Spleen (tissue), 11 donors: ENCODE data around the gene PRKCZ. TPM values are rescaled to one million over a fixed set of nuclear protein-coding genes. Genes with fewer than 3 reads are reported as not detected.

ENCODE experiments used
- DNase-seq: peaks from one replicate; pipeline ENCODE4 v3.0.0-alpha.2; 2020
- H3K27ac ChIP-seq, 8 donors: fragments of 200-600 bp; sonication (generic) in 7 of 8; 1 replicate in 4 of 8; 2 replicates in 4 of 8; pipeline versions ENCODE4 v1.5.0 to v1.8.0; 2016 to 2021; ENCODE audit warnings: inconsistent platforms in 4 of 8, mild to moderate bottlenecking in 4 of 8, moderate library complexity in 1 of 8
- H3K27me3 ChIP-seq, 7 donors: fragments of 200-600 bp; sonication (generic) in 6 of 7; replicated peaks in 1 of 7; 1 replicate in 4 of 7; 2 replicates in 3 of 7; pipeline versions ENCODE4 v1.5.0 to v1.8.0; 2016 to 2021; ENCODE audit warnings: inconsistent platforms in 3 of 7, mild to moderate bottlenecking in 1 of 7
- H3K36me3 ChIP-seq, 6 donors: fragments of 200-600 bp; sonication (generic) in 5 of 6; 1 replicate in 4 of 6; 2 replicates in 2 of 6; pipeline versions ENCODE4 v1.5.0 to v1.8.0; 2016 to 2021; ENCODE audit warnings: inconsistent platforms in 2 of 6
- H3K4me1 ChIP-seq, 6 donors: fragments of 200-600 bp; sonication (generic) in 5 of 6; 1 replicate in 3 of 6; 2 replicates in 3 of 6; pipeline versions ENCODE4 v1.5.0 to v1.8.0; 2016 to 2021; ENCODE audit warnings: inconsistent platforms in 3 of 6
- H3K4me3 ChIP-seq, 8 donors: fragments of 200-600 bp; sonication (generic) in 7 of 8; 1 replicate in 4 of 8; 2 replicates in 4 of 8; pipeline versions ENCODE4 v1.5.0 to v1.8.0; 2016 to 2021; ENCODE audit warnings: inconsistent platforms in 4 of 8, mild to moderate bottlenecking in 4 of 8, moderate library complexity in 2 of 8
- H3K9me3 ChIP-seq, 8 donors: fragments of 200-600 bp; sonication (generic) in 7 of 8; 1 replicate in 4 of 8; 2 replicates in 4 of 8; pipeline versions ENCODE4 v1.5.0 to v1.8.0; 2016 to 2021; ENCODE audit warnings: inconsistent platforms in 4 of 8
- CTCF ChIP-seq, 11 experiments: fragments of 200-600 bp in 7 of 11; fragments of 450-650 bp in 4 of 11; sonication (generic) in 4 of 11; IDR thresholded peaks in 8 of 11; conservative IDR thresholded peaks in 3 of 11; 1 replicate in 7 of 11; 2 replicates in 4 of 11; pipeline versions ENCODE4 v1.4.0 to v1.8.0; 2016 to 2021; ENCODE audit warnings: antibody characterized with exemption in 11 of 11, inconsistent platforms in 4 of 11, mild to moderate bottlenecking in 1 of 11
- POLR2A ChIP-seq, 3 donors: fragments of 450-650 bp; IDR thresholded peaks; one replicate each; pipeline ENCODE4 v1.5.1; 2017; ENCODE audit warnings: antibody characterized with exemption in 3 of 3, mild to moderate bottlenecking in 1 of 3
- POLR2AphosphoS5 ChIP-seq, 3 donors: sonication (generic); formaldehyde crosslinking; IDR thresholded peaks; one replicate each; pipeline ENCODE4 v1.5.1; 2017; ENCODE audit warnings: antibody characterized with exemption in 3 of 3
- whole genome bisulfite sequencing, 5 donors: extraction: QIAGEN DNeasy Blood & Tissue Kit in 3 of 5; methylation state at CpG; one replicate each; pipeline versions ENCODE4 v1.1.5 to v1.1.7; 2013 to 2018; 5-methylcytosine and 5-hydroxymethylcytosine counted together
- intact Hi-C: fragments of 100-400 bp; cut with DNase I; formaldehyde crosslinking; loops from one replicate; pipeline ENCODE4 v1.15.0; 2023; ENCODE audit warnings: low total_unique reads
- polyA plus RNA-seq, 3 donors: library from polyadenylated mRNA; stranded (reverse); fragments of 200-250 nt; gene quantifications; one replicate each; pipeline ENCODE4 v1.2.1, GENCODE V29; 2013
- total RNA-seq, 7 donors: library from RNA; depleted of rRNA in 3 of 7; stranded (reverse); fragments of >200 nt in 3 of 7; fragmentation: NEBNext Ultra II Directional in 4 of 7; extraction: Animal tissue kit (Norgen Biotek cat#: 25700) in 4 of 7; gene quantifications; one replicate each; pipeline versions ENCODE4 v1.1.0 to v1.2.1, GENCODE V29; 2016 to 2021
- donor health status: healthy with polysubstance abuse.
- donor health status: DM: no; HTN: no; CAD: no; lungs with moderate emphysema.
- donor health status: DM: no; HTN: no; CAD: no.
- donor health status: Bipolar disorder and iron deficiency.
- donor health status: healthy.
- donor health status: DM: no; HTN: no; CAD: no.
- donor health status: DM: yes; HTN: yes; CAD: no.

PRKCZ gene
- total and polyA plus RNA-seq, 10 donors: 17.6 to 61.8 (median 34.0) TPM

GRCh38 chr1:2177946-2178538, 127.8 kb downstream of the PRKCZ start:
- TF ChIP-seq POLR2AphosphoS5 (IDR thresholded peaks at IDR 0.05): peak in 1 of 3 donors; percentile 36
- no peak for TF ChIP-seq POLR2A (IDR thresholded peaks at IDR 0.05)
- Histone ChIP-seq H3K9me3 (no peaks in the 10 kb centered on the region), H3K27ac (no peak overlapping the region), H3K4me1 (peaks cover 3 to 19% (median 13%) of the 10 kb centered on the region in 6 donors), H3K36me3 (peaks cover 0 to 61% (median 11%) of the 10 kb centered on the region in 6 donors), H3K4me3 (no peak overlapping the region), H3K27me3 (no peaks in the 10 kb centered on the region)
- DNase-seq: no peak
- intact Hi-C loops: no loop called here
- 83 to 91% (median 88%) methylated on average over 17 to 18 of the region's 18 CpGs for WGBS, 5 donors

- Histone ChIP-seq H3K4me3 (no peak overlapping the region), H3K36me3 (peaks cover 0 to 61% (median 9%) of the 10 kb centered on the region in 6 donors), H3K9me3 (no peaks in the 10 kb centered on the region), H3K27me3 (no peaks in the 10 kb centered on the region), H3K27ac (no peak overlapping the region), H3K4me1 (peaks cover 3 to 12% (median 10%) of the 10 kb centered on the region in 6 donors)
- intact Hi-C loops: no loop called here
- no peak for DNase-seq
- WGBS, 5 donors: 92 to 95% (median 93%) methylated on average over 8 to 16 of the region's 16 CpGs
- TF ChIP-seq POLR2A (IDR thresholded peaks at IDR 0.05) (no peak), POLR2AphosphoS5 (IDR thresholded peaks at IDR 0.05) (no peak), CTCF (IDR thresholded peaks at IDR 0.05 in 8 of 11, conservative IDR thresholded peaks at IDR 0.05 in 3 of 11) (no peak)
Measured at GRCh38 chr1:2178875-2179274, 128.7 kb downstream of the PRKCZ start.

GRCh38 chr1:2179283-2180013, 129.2 kb downstream of the PRKCZ start:
- peak; percentile 66 for DNase-seq
- Histone ChIP-seq H3K27ac (no peak overlapping the region), H3K9me3 (no peaks in the 10 kb centered on the region), H3K36me3 (peaks cover 0 to 63% (median 10%) of the 10 kb centered on the region in 6 donors), H3K27me3 (no peaks in the 10 kb centered on the region), H3K4me1 (peaks cover 0 to 7% (median 4%) of the 10 kb centered on the region in 6 donors), H3K4me3 (no peak overlapping the region)
- TF ChIP-seq POLR2A (IDR thresholded peaks at IDR 0.05) (no peak), POLR2AphosphoS5 (IDR thresholded peaks at IDR 0.05) (no peak), CTCF (IDR thresholded peaks at IDR 0.05 in 8 of 11, conservative IDR thresholded peaks at IDR 0.05 in 3 of 11) (no peak)
- WGBS, 5 donors: 79 to 83% (median 82%) methylated on average over 23 to 28 of the region's 28 CpGs
- intact Hi-C loops: no loop called here

- DNase-seq: no peak
- no peak for TF ChIP-seq CTCF (IDR thresholded peaks at IDR 0.05 in 8 of 11, conservative IDR thresholded peaks at IDR 0.05 in 3 of 11)
- TF ChIP-seq POLR2A (IDR thresholded peaks at IDR 0.05): no peak
- TF ChIP-seq POLR2AphosphoS5 (IDR thresholded peaks at IDR 0.05): no peak
- no peaks in the 10 kb centered on the region for H3K4me1 ChIP-seq
- 85 to 94% (median 92%) methylated on average over 51 to 58 of the region's 58 CpGs for WGBS, 5 donors
- H3K9me3 ChIP-seq: no peaks in the 10 kb centered on the region
- intact Hi-C loops: no loop called here
- H3K36me3 ChIP-seq: peaks cover 0 to 72% (median 21%) of the 10 kb centered on the region in 6 donors
- H3K27me3 ChIP-seq: no peaks in the 10 kb centered on the region
- H3K27ac ChIP-seq: no peak overlapping the region
- no peak overlapping the region for H3K4me3 ChIP-seq
Measured at GRCh38 chr1:2180297-2181245, 130.4 kb downstream of the PRKCZ start.
